CD4-positive, alpha-beta memory T cell (primary cell): ENCODE results near the gene RPAP2. TPM values are rescaled to one million over a fixed set of nuclear protein-coding genes. Genes with fewer than 3 reads are reported as not detected.
A peak's percentile ranks its signal among the peaks of the same experiment; 100 is the strongest.

Experiments
- CTCF ChIA-PET: fragments of 350-600 bp; sonication (Branson Sonifier 250); formaldehyde crosslinking; loops from one replicate; lab custom pipeline; 2021; ENCODE audit warnings: inconsistent platforms; ENCODE audit not compliant: partially characterized antibody; lab: Charles Lee
- POLR2A ChIA-PET: fragments of 350-600 bp; sonication (Branson Sonifier 250); formaldehyde crosslinking; loops from one replicate; lab custom pipeline; 2021; ENCODE audit not compliant: partially characterized antibody; lab: Charles Lee
- DNase-seq, 5 donors: peaks; one replicate each; pipeline versions ENCODE4 v3.0.0 to v3.0.0-alpha.2; 2020 to 2022; ENCODE audit warnings: mixed read lengths in 1 of 5
- H3K27ac ChIP-seq: one replicate; pipeline ENCODE4 v1.7.0; 2013; ENCODE audit warnings: low read depth, low read length
- H3K27me3 ChIP-seq: 2 replicates; pipeline ENCODE4 v1.7.0; 2013; ENCODE audit warnings: mild to moderate bottlenecking, low read length, moderate library complexity; ENCODE audit not compliant: insufficient read depth
- H3K36me3 ChIP-seq: 2 replicates; pipeline ENCODE4 v1.7.0; 2013; ENCODE audit warnings: mild to moderate bottlenecking, low read length, moderate library complexity; ENCODE audit not compliant: insufficient read depth
- H3K4me1 ChIP-seq: 2 replicates; pipeline ENCODE4 v1.7.0; 2013; ENCODE audit warnings: mild to moderate bottlenecking, low read length, moderate library complexity; ENCODE audit not compliant: insufficient read depth
- H3K4me3 ChIP-seq, 2 donors: one replicate each; pipeline ENCODE4 v1.7.0; 2013; ENCODE audit warnings: low read length in 2 of 2, mild to moderate bottlenecking in 1 of 2
- H3K9me3 ChIP-seq, 2 donors: one replicate each; pipeline ENCODE4 v1.7.0; 2013; ENCODE audit warnings: low read length in 2 of 2, control low read depth in 1 of 2; ENCODE audit not compliant: control insufficient read depth in 1 of 2
- H3K27ac Mint-ChIP-seq, 7 donors: one replicate each; pipeline ENCODE4 v1.8.0; 2020 to 2021; ENCODE audit warnings: mixed read lengths in 7 of 7, mild to moderate bottlenecking in 6 of 7, inconsistent platforms in 3 of 7, moderate library complexity in 3 of 7
- H3K27me3 Mint-ChIP-seq, 2 donors: one replicate each; pipeline ENCODE4 v1.8.0; 2020 to 2021; ENCODE audit warnings: mixed read lengths in 2 of 2
- H3K36me3 Mint-ChIP-seq, 2 donors: one replicate each; pipeline ENCODE4 v1.8.0; 2020 to 2021; ENCODE audit warnings: mixed read lengths in 2 of 2, inconsistent platforms in 1 of 2, mild to moderate bottlenecking in 1 of 2
- H3K4me1 Mint-ChIP-seq, 4 donors: one replicate each; pipeline ENCODE4 v1.8.0; 2020 to 2021; ENCODE audit warnings: mixed read lengths in 4 of 4, mild to moderate bottlenecking in 1 of 4
- H3K4me3 Mint-ChIP-seq, 8 donors: one replicate each; pipeline ENCODE4 v1.8.0; 2020 to 2021; ENCODE audit warnings: mixed read lengths in 8 of 8, mild to moderate bottlenecking in 7 of 8, moderate library complexity in 6 of 8, inconsistent platforms in 3 of 8
- H3K9me3 Mint-ChIP-seq, 8 donors: one replicate each; pipeline ENCODE4 v1.8.0; 2020 to 2021; ENCODE audit warnings: mixed read lengths in 8 of 8, mild to moderate bottlenecking in 5 of 8, inconsistent platforms in 3 of 8, moderate library complexity in 1 of 8
- intact Hi-C: fragments of 100-400 bp; cut with micrococcal nuclease; formaldehyde crosslinking; loops from one replicate; pipeline ENCODE4 v1.15.1; 2023
- polyA plus RNA-seq, 2 donors: library from polyadenylated mRNA; unstranded; fragments of 300-500 nt; fragmentation: Illumina TruSeq; gene quantifications; one replicate each; pipeline ENCODE4 v1.2.3, GENCODE V29; 2021
- total RNA-seq, 2 experiments: library from RNA; stranded (reverse); gene quantifications; one replicate each; pipeline ENCODE4 v1.2.3, GENCODE V29; 2021

The RPAP2 gene
- total and polyA plus RNA-seq, 4 experiments from 2014 or later, result 16.1 to 44.0 (median 31.7) TPM

- intact Hi-C loops, result no loop called here
- no peak for DNase-seq
- Histone ChIP-seq H3K9me3 (no peaks in the 10 kb centered on the region), H3K4me1 (no peaks in the 10 kb centered on the region), H3K36me3 (no peaks in the 10 kb centered on the region), H3K4me3 (no peak overlapping the region), H3K27me3 (no peaks in the 10 kb centered on the region), H3K27ac (no peak overlapping the region)
- Mint-ChIP-seq H3K27ac (peak overlapping the region in 1 of 7 donors; percentile 62), H3K36me3 (peaks cover 37 to 55% of the 10 kb centered on the region in 2 donors), H3K4me1 (peaks cover 0 to 13% (median 8%) of the 10 kb centered on the region in 4 donors), H3K4me3 (no peak overlapping the region), H3K27me3 (no peaks in the 10 kb centered on the region), H3K9me3 (peaks cover 0 to 6% (median under 1%) of the 10 kb centered on the region in 8 donors)
- ChIA-PET CTCF (interaction anchor here (0.7 kb wide), 1 partner anchor 18 kb away, joined by 3 read pairs; no protein-coding TSS in a partner anchor), POLR2A (no interaction called here)
These were observed 34.8 kb downstream of the RPAP2 start for GRCh38 chr1:92333668-92334067.

GRCh38 chr1:92340154-92340553 is 41.3 kb downstream of the RPAP2 start:
- Histone ChIP-seq H3K9me3 (no peaks in the 10 kb centered on the region), H3K27ac (no peak overlapping the region), H3K36me3 (no peaks in the 10 kb centered on the region), H3K4me1 (no peaks in the 10 kb centered on the region), H3K4me3 (no peak overlapping the region), H3K27me3 (no peaks in the 10 kb centered on the region)
- Mint-ChIP-seq H3K27me3 (no peaks in the 10 kb centered on the region), H3K4me1 (peaks cover 0 to 3% (median 0%) of the 10 kb centered on the region in 4 donors), H3K27ac (no peak overlapping the region), H3K9me3 (no peaks in the 10 kb centered on the region), H3K36me3 (peaks cover 30 to 36% of the 10 kb centered on the region in 2 donors), H3K4me3 (no peak overlapping the region)
- ChIA-PET POLR2A (no interaction called here), CTCF (no interaction called here)
- DNase-seq, result no peak
- intact Hi-C loops, result no loop called here

GRCh38 chr1:92342401-92342800 is 43.5 kb downstream of the RPAP2 start:
- no peaks in the 10 kb centered on the region for H3K4me1 ChIP-seq
- Mint-ChIP-seq H3K36me3 (peaks cover 32 to 35% of the 10 kb centered on the region in 2 donors), H3K4me3 (no peak overlapping the region), H3K27me3 (no peaks in the 10 kb centered on the region), H3K4me1 (peaks cover 0 to 2% (median 0%) of the 10 kb centered on the region in 4 donors), H3K27ac (peak overlapping the region in 1 of 7 donors; percentile 30), H3K9me3 (no peaks in the 10 kb centered on the region)
- ChIA-PET CTCF (no interaction called here), POLR2A (no interaction called here)
- H3K27ac ChIP-seq, result no peak overlapping the region
- H3K9me3 ChIP-seq, result no peaks in the 10 kb centered on the region
- intact Hi-C loops, result no loop called here
- H3K4me3 ChIP-seq, result no peak overlapping the region
- DNase-seq, result no peak
- no peaks in the 10 kb centered on the region for H3K27me3 ChIP-seq
- no peaks in the 10 kb centered on the region for H3K36me3 ChIP-seq

GRCh38 chr1:92343061-92343460 is 44.2 kb downstream of the RPAP2 start:
- Mint-ChIP-seq H3K27ac (peak overlapping the region in 2 of 7 donors; percentile 29 to 66), H3K9me3 (no peaks in the 10 kb centered on the region), H3K27me3 (no peaks in the 10 kb centered on the region), H3K4me1 (peaks cover 0 to 2% (median under 1%) of the 10 kb centered on the region in 4 donors), H3K4me3 (no peak overlapping the region), H3K36me3 (peaks cover 36 to 37% of the 10 kb centered on the region in 2 donors)
- no peaks in the 10 kb centered on the region for H3K9me3 ChIP-seq
- H3K27ac ChIP-seq, result no peak overlapping the region
- H3K27me3 ChIP-seq, result no peaks in the 10 kb centered on the region
- no peak for DNase-seq
- no peaks in the 10 kb centered on the region for H3K4me1 ChIP-seq
- CTCF ChIA-PET, result no interaction called here
- no peaks in the 10 kb centered on the region for H3K36me3 ChIP-seq
- intact Hi-C loops, result no loop called here
- H3K4me3 ChIP-seq, result no peak overlapping the region
- POLR2A ChIA-PET, result no interaction called here

- Histone ChIP-seq H3K4me3 (no peak overlapping the region), H3K9me3 (no peaks in the 10 kb centered on the region), H3K36me3 (no peaks in the 10 kb centered on the region), H3K27ac (no peak overlapping the region), H3K4me1 (no peaks in the 10 kb centered on the region), H3K27me3 (no peaks in the 10 kb centered on the region)
- no peak for DNase-seq
- no peak overlapping the region for H3K4me3 Mint-ChIP-seq
- ChIA-PET POLR2A (no interaction called here), CTCF (no interaction called here)
- H3K36me3 Mint-ChIP-seq, result peaks cover 44 to 47% of the 10 kb centered on the region in 2 donors
- H3K27ac Mint-ChIP-seq, result no peak overlapping the region
- H3K9me3 Mint-ChIP-seq, result peaks cover 0 to 4% (median 0%) of the 10 kb centered on the region in 8 donors
- H3K4me1 Mint-ChIP-seq, result peaks cover 0 to 2% (median under 1%) of the 10 kb centered on the region in 4 donors
- no peaks in the 10 kb centered on the region for H3K27me3 Mint-ChIP-seq
- intact Hi-C loops, result no loop called here
These were observed 48.2 kb downstream of the RPAP2 start for GRCh38 chr1:92346866-92347640.

- Mint-ChIP-seq H3K4me3 (no peak overlapping the region), H3K9me3 (peaks cover 0 to 8% (median 3%) of the 10 kb centered on the region in 8 donors), H3K36me3 (peaks cover 46 to 52% of the 10 kb centered on the region in 2 donors), H3K4me1 (peaks cover 0 to 6% (median 2%) of the 10 kb centered on the region in 4 donors), H3K27ac (no peak overlapping the region), H3K27me3 (no peaks in the 10 kb centered on the region)
- H3K36me3 ChIP-seq, result no peaks in the 10 kb centered on the region
- POLR2A ChIA-PET, result no interaction called here
- intact Hi-C loops, result no loop called here
- H3K27ac ChIP-seq, result no peak overlapping the region
- no peak for DNase-seq
- CTCF ChIA-PET, result no interaction called here
- H3K9me3 ChIP-seq, result no peaks in the 10 kb centered on the region
- H3K4me3 ChIP-seq, result no peak overlapping the region
- no peaks in the 10 kb centered on the region for H3K27me3 ChIP-seq
- H3K4me1 ChIP-seq, result no peaks in the 10 kb centered on the region
These were observed 54.0 kb downstream of the RPAP2 start for GRCh38 chr1:92352856-92353255.

- no peak overlapping the region for H3K27ac ChIP-seq
- H3K4me3 Mint-ChIP-seq, result no peak overlapping the region
- H3K36me3 Mint-ChIP-seq, result peaks cover 45 to 53% of the 10 kb centered on the region in 2 donors
- POLR2A ChIA-PET, result no interaction called here
- H3K27me3 ChIP-seq, result no peaks in the 10 kb centered on the region
- no peak overlapping the region for H3K4me3 ChIP-seq
- DNase-seq, result no peak
- no peak overlapping the region for H3K27ac Mint-ChIP-seq
- no peaks in the 10 kb centered on the region for H3K36me3 ChIP-seq
- H3K9me3 ChIP-seq, result no peaks in the 10 kb centered on the region
- H3K27me3 Mint-ChIP-seq, result no peaks in the 10 kb centered on the region
- CTCF ChIA-PET, result no interaction called here
- intact Hi-C loops, result no loop called here
- peaks cover 0 to 8% (median 3%) of the 10 kb centered on the region in 8 donors for H3K9me3 Mint-ChIP-seq
- no peaks in the 10 kb centered on the region for H3K4me1 ChIP-seq
- peaks cover 2 to 8% (median 4%) of the 10 kb centered on the region in 4 donors for H3K4me1 Mint-ChIP-seq
These were observed 55.4 kb downstream of the RPAP2 start for GRCh38 chr1:92354259-92354658.
